Measurements from ENCODE around the gene SYN1. TPM values are rescaled to one million over a fixed set of nuclear protein-coding genes. Genes with fewer than 3 reads are reported as not detected.

The SYN1 gene
- total RNA-seq, 8 experiments from 2014 or later = 0.73 to 15.5 (median 6.1) TPM

- in situ Hi-C loops (cut with MboI; ENCODE audit: low pct_unique_long_range_greater_than_20kb in 2 of 9, low sequenced_read_pairs in 9 of 9, unreplicated experiment in 9 of 9) = no loop called here
Measured at GRCh38 chrX:47573341-47574075, 46.1 kb downstream of the SYN1 start.

GRCh38 chrX:47572773-47573340 lies 46.8 kb downstream of the SYN1 start:
- ATAC-seq (replicated peaks in 6 of 8) = no peak
- WGBS, 10 experiments = 55% methylated on average over 2 of the region's 9 CpGs; no CpG with 5 or more reads in 9 of the 10 experiments
- Histone ChIP-seq H3K27ac (no peak overlapping the region), H3K4me3 (no peak overlapping the region), H3K4me1 (replicated peaks in 1 of 2) (no peaks in the 10 kb centered on the region)
- in situ Hi-C loops (cut with MboI; ENCODE audit: low pct_unique_long_range_greater_than_20kb in 2 of 9, low sequenced_read_pairs in 9 of 9, unreplicated experiment in 9 of 9) = no loop called here

More at GRCh38 chrX:47573341-47574075, 46.1 kb downstream of the SYN1 start:
- peak; percentile 10 to 54 (median 25) for ATAC-seq (replicated peaks in 6 of 8)
- Histone ChIP-seq H3K4me1 (replicated peaks in 1 of 2) (no peaks in the 10 kb centered on the region), H3K27ac (no peak overlapping the region), H3K4me3 (no peak overlapping the region)
- 7% methylated on average over 4 of the region's 20 CpGs; no CpG with 5 or more reads in 9 of the 10 experiments for WGBS, 10 experiments

- ATAC-seq (replicated peaks in 6 of 8) = no peak
- in situ Hi-C loops (cut with MboI; ENCODE audit: low pct_unique_long_range_greater_than_20kb in 2 of 9, low sequenced_read_pairs in 9 of 9, unreplicated experiment in 9 of 9) = no loop called here
- WGBS, 10 experiments = 40% methylated on average over 2 of the region's 13 CpGs; no CpG with 5 or more reads in 9 of the 10 experiments
Measured at GRCh38 chrX:47571896-47572295, 47.8 kb downstream of the SYN1 start.

GRCh38 chrX:47571215-47571614 lies 48.4 kb downstream of the SYN1 start:
- ATAC-seq (replicated peaks in 6 of 8) = peak in 1 of 8 experiments; percentile 23

More at GRCh38 chrX:47571896-47572295, 47.8 kb downstream of the SYN1 start:
- H3K27ac ChIP-seq = no peak overlapping the region
- no peaks in the 10 kb centered on the region for H3K4me1 ChIP-seq (replicated peaks in 1 of 2)
- no peak overlapping the region for H3K4me3 ChIP-seq

GRCh38 chrX:47570794-47571193 lies 48.9 kb downstream of the SYN1 start:
- H3K4me1 ChIP-seq (replicated peaks in 1 of 2) = no peaks in the 10 kb centered on the region
- ATAC-seq (replicated peaks in 6 of 8) = no peak
- no peak overlapping the region for H3K27ac ChIP-seq
- 40% methylated on average over 1 of the region's 8 CpGs; no CpG with 5 or more reads in 9 of the 10 experiments for WGBS, 10 experiments
- in situ Hi-C loops (cut with MboI; ENCODE audit: low pct_unique_long_range_greater_than_20kb in 2 of 9, low sequenced_read_pairs in 9 of 9, unreplicated experiment in 9 of 9) = no loop called here
- H3K4me3 ChIP-seq = no peak overlapping the region

More at GRCh38 chrX:47571215-47571614, 48.4 kb downstream of the SYN1 start:
- Histone ChIP-seq H3K4me1 (replicated peaks in 1 of 2) (no peaks in the 10 kb centered on the region), H3K27ac (no peak overlapping the region), H3K4me3 (no peak overlapping the region)
- WGBS, 10 experiments = no CpG with 5 or more reads among the region's 11 CpGs
- in situ Hi-C loops (cut with MboI; ENCODE audit: low pct_unique_long_range_greater_than_20kb in 2 of 9, low sequenced_read_pairs in 9 of 9, unreplicated experiment in 9 of 9) = no loop called here

- Histone ChIP-seq H3K4me3 (no peak overlapping the region), H3K27ac (no peak overlapping the region), H3K4me1 (replicated peaks in 1 of 2) (no peaks in the 10 kb centered on the region)
- WGBS, 10 experiments = 58 to 80% methylated on average over 1 to 3 of the region's 13 CpGs; no CpG with 5 or more reads in 8 of the 10 experiments
- in situ Hi-C loops (cut with MboI; ENCODE audit: low pct_unique_long_range_greater_than_20kb in 2 of 9, low sequenced_read_pairs in 9 of 9, unreplicated experiment in 9 of 9) = no loop called here
- peak in 2 of 8 experiments; percentile 13 to 41 for ATAC-seq (replicated peaks in 6 of 8)
Measured at GRCh38 chrX:47568656-47569295, 50.9 kb downstream of the SYN1 start.

- Histone ChIP-seq H3K27ac (no peak overlapping the region), H3K4me3 (no peak overlapping the region), H3K4me1 (replicated peaks in 1 of 2) (peaks cover 0 to 3% of the 10 kb centered on the region in 2 donors)
- 17% methylated on average over 1 of the region's 11 CpGs; no CpG with 5 or more reads in 9 of the 10 experiments for WGBS, 10 experiments
- in situ Hi-C loops (cut with MboI; ENCODE audit: low pct_unique_long_range_greater_than_20kb in 2 of 9, low sequenced_read_pairs in 9 of 9, unreplicated experiment in 9 of 9) = no loop called here
- no peak for ATAC-seq (replicated peaks in 6 of 8)
Measured at GRCh38 chrX:47566841-47567240, 52.8 kb downstream of the SYN1 start.

GRCh38 chrX:47564438-47565085 lies 55.1 kb downstream of the SYN1 start:
- Histone ChIP-seq H3K27ac (no peak overlapping the region), H3K4me1 (replicated peaks in 1 of 2) (peaks cover 3 to 10% of the 10 kb centered on the region in 2 donors), H3K4me3 (no peak overlapping the region)
- 62 to 100% methylated on average over 1 to 6 of the region's 12 CpGs; no CpG with 5 or more reads in 8 of the 10 experiments for WGBS, 10 experiments
- no peak for ATAC-seq (replicated peaks in 6 of 8)
- in situ Hi-C loops (cut with MboI; ENCODE audit: low pct_unique_long_range_greater_than_20kb in 2 of 9, low sequenced_read_pairs in 9 of 9, unreplicated experiment in 9 of 9) = no loop called here

GRCh38 chrX:47563801-47564315 lies 55.8 kb downstream of the SYN1 start:
- Histone ChIP-seq H3K4me3 (no peak overlapping the region), H3K27ac (no peak overlapping the region), H3K4me1 (replicated peaks in 1 of 2) (peaks cover 3 to 10% of the 10 kb centered on the region in 2 donors)
- 17 to 100% (median 80%) methylated on average over 1 to 8 of the region's 8 CpGs; no CpG with 5 or more reads in 3 of the 10 experiments for WGBS, 10 experiments
- peak in 1 of 8 experiments; percentile 3 for ATAC-seq (replicated peaks in 6 of 8)
- in situ Hi-C loops (cut with MboI; ENCODE audit: low pct_unique_long_range_greater_than_20kb in 2 of 9, low sequenced_read_pairs in 9 of 9, unreplicated experiment in 9 of 9) = no loop called here

GRCh38 chrX:47562615-47563243 lies 56.9 kb downstream of the SYN1 start:
- no peak for ATAC-seq (replicated peaks in 6 of 8)
- 30% methylated on average over 9 of the region's 13 CpGs; no CpG with 5 or more reads in 9 of the 10 experiments for WGBS, 10 experiments
- Histone ChIP-seq H3K27ac (no peak overlapping the region), H3K4me1 (replicated peaks in 1 of 2) (peaks cover 3 to 10% of the 10 kb centered on the region in 2 donors), H3K4me3 (no peak overlapping the region)
- in situ Hi-C loops (cut with MboI; ENCODE audit: low pct_unique_long_range_greater_than_20kb in 2 of 9, low sequenced_read_pairs in 9 of 9, unreplicated experiment in 9 of 9) = no loop called here

GRCh38 chrX:47561659-47562151 lies 58.0 kb downstream of the SYN1 start:
- in situ Hi-C loops (cut with MboI; ENCODE audit: low pct_unique_long_range_greater_than_20kb in 2 of 9, low sequenced_read_pairs in 9 of 9, unreplicated experiment in 9 of 9) = no loop called here
- peak overlapping the region; percentile 99 to 100 for H3K27ac ChIP-seq
- 28 to 40% methylated on average over 1 to 2 of the region's 9 CpGs; no CpG with 5 or more reads in 8 of the 10 experiments for WGBS, 10 experiments
- H3K4me1 ChIP-seq (replicated peaks in 1 of 2) = peaks cover 5 to 10% of the 10 kb centered on the region in 2 donors
- H3K4me3 ChIP-seq = peak overlapping the region; percentile 60 to 95 (median 89)
- peak in 1 of 8 experiments; percentile 1 for ATAC-seq (replicated peaks in 6 of 8)
